GM23248 (cell line): ENCODE data around the gene C1QC. TPM values are rescaled to one million over a fixed set of nuclear protein-coding genes. Genes with fewer than 3 reads are reported as not detected.

Experiments used
- DNase-seq: peaks from one replicate; pipeline ENCODE4 v3.0.0-alpha.2; 2015
- H2AFZ ChIP-seq: fragments of 200-600 bp; sonication (generic); 2 replicates; pipeline ENCODE4 v1.6.1; 2016; ENCODE audit warnings: antibody characterized with exemption
- H3F3A ChIP-seq: fragments of 200-600 bp; sonication (generic); 2 replicates; pipeline ENCODE4 v1.6.1; 2016; ENCODE audit warnings: mild to moderate bottlenecking, antibody characterized with exemption, mixed run types; ENCODE audit not compliant: insufficient read depth
- H3K27ac ChIP-seq: fragments of 200-600 bp; sonication (generic); 2 replicates; pipeline ENCODE4 v1.5.1; 2016; ENCODE audit warnings: mild to moderate bottlenecking
- H3K27me3 ChIP-seq: fragments of 200-600 bp; sonication (generic); replicated peaks from 2 replicates; pipeline ENCODE4 v1.6.1; 2016; ENCODE audit warnings: mild to moderate bottlenecking; ENCODE audit not compliant: insufficient read depth
- H3K36me3 ChIP-seq: fragments of 200-600 bp; sonication (generic); 2 replicates; pipeline ENCODE4 v1.6.1; 2016; ENCODE audit warnings: low read depth, mild to moderate bottlenecking
- H3K4me1 ChIP-seq: fragments of 200-600 bp; sonication (generic); 2 replicates; pipeline ENCODE4 v1.6.1; 2016; ENCODE audit warnings: mild to moderate bottlenecking; ENCODE audit not compliant: insufficient read depth
- H3K4me2 ChIP-seq: fragments of 200-600 bp; sonication (generic); one replicate; pipeline ENCODE4 v1.6.1; 2016; ENCODE audit warnings: mild to moderate bottlenecking; ENCODE audit not compliant: unreplicated experiment
- H3K4me3 ChIP-seq: fragments of 200-600 bp; sonication (generic); 2 replicates; pipeline ENCODE4 v1.5.1; 2016; ENCODE audit warnings: mild to moderate bottlenecking
- H3K79me2 ChIP-seq: fragments of 200-600 bp; sonication (generic); 2 replicates; pipeline ENCODE4 v1.6.1; 2016; ENCODE audit warnings: mild to moderate bottlenecking; ENCODE audit not compliant: insufficient read depth
- H3K9ac ChIP-seq: fragments of 200-600 bp; sonication (generic); 2 replicates; pipeline ENCODE4 v1.6.1; 2016; ENCODE audit warnings: mild to moderate bottlenecking
- H3K9me2 ChIP-seq: fragments of 200-600 bp; sonication (generic); 2 replicates; pipeline ENCODE4 v1.6.1; 2016; ENCODE audit warnings: mixed run types, mild to moderate bottlenecking, moderate library complexity; ENCODE audit not compliant: insufficient read depth
- H3K9me3 ChIP-seq: fragments of 200-600 bp; sonication (generic); one replicate; pipeline ENCODE4 v1.6.1; 2017; ENCODE audit warnings: low read depth
- H4K20me1 ChIP-seq: fragments of 200-600 bp; sonication (generic); 2 replicates; pipeline ENCODE4 v1.6.0; 2016; ENCODE audit not compliant: insufficient read depth
- EZH2 ChIP-seq: fragments of 200-600 bp; sonication (generic); IDR thresholded peaks from 2 replicates; pipeline ENCODE4 v1.6.1; 2018; ENCODE audit warnings: antibody characterized with exemption, mild to moderate bottlenecking; ENCODE audit not compliant: insufficient read depth, poor library complexity, severe bottlenecking
- EZH2phosphoT487 ChIP-seq: fragments of 200-600 bp; sonication (generic); IDR thresholded peaks from 2 replicates; pipeline ENCODE4 v1.6.1; 2018; ENCODE audit warnings: antibody characterized with exemption, moderate library complexity, mild to moderate bottlenecking, low read depth; ENCODE audit not compliant: insufficient read depth
- WGBS, 2 experiments: methylation state at CpG; one replicate each; pipeline ENCODE4 v1.1.6; 2015 to 2017; ENCODE audit warnings: low lambda C conversion rate in 2 of 2, low coverage in 1 of 2; ENCODE audit errors: missing lambda C conversion rate in 2 of 2; 5-methylcytosine and 5-hydroxymethylcytosine counted together
- in situ Hi-C: fragments of 300-500 bp; cut with MboI; formaldehyde crosslinking; loops from 2 replicates; pipeline ENCODE4 v1.15.0; 2020
- polyA plus RNA-seq: library from polyadenylated mRNA; unstranded; fragments of >200 nt; fragmentation: Nextera tagmentation; extraction: Ambion mirVana; gene quantifications from 2 replicates; pipeline ENCODE4 v1.2.1, GENCODE V29; 2016
- total RNA-seq: library from RNA; depleted of rRNA; stranded (reverse); fragments of >200 nt; shearing (Covaris generic); gene quantifications from 2 replicates; pipeline ENCODE4 v1.2.3, GENCODE V29; 2014

Gene C1QC
- total and polyA plus RNA-seq, 2 experiments from 2014 or later: not detected

- WGBS, 2 experiments: 81 to 90% methylated on average over 32 to 37 of the region's 37 CpGs
- peaks cover 16% of the 10 kb centered on the region for H3K27me3 ChIP-seq
- no peak overlapping the region for H3K9ac ChIP-seq
- no peaks in the 10 kb centered on the region for H4K20me1 ChIP-seq
- no peaks in the 10 kb centered on the region for H3K79me2 ChIP-seq
- in situ Hi-C loops: no loop called here
- no peaks in the 10 kb centered on the region for H3K36me3 ChIP-seq
- no peak overlapping the region for H3K27ac ChIP-seq
- H3K9me2 ChIP-seq: no peaks in the 10 kb centered on the region
- H2AFZ ChIP-seq: no peak overlapping the region
- H3K9me3 ChIP-seq: no peaks in the 10 kb centered on the region
- peaks cover 4% of the 10 kb centered on the region; the same call in 1 of the 2 replicates for H3F3A ChIP-seq
- TF ChIP-seq EZH2phosphoT487 (no peak), EZH2 (no peak)
- DNase-seq: no peak
- H3K4me1 ChIP-seq: no peaks in the 10 kb centered on the region
- H3K4me3 ChIP-seq: no peak overlapping the region
- no peak overlapping the region for H3K4me2 ChIP-seq
Observed at GRCh38 chr1:22676916-22677583, 33.6 kb downstream of the C1QC start.

GRCh38 chr1:22677931-22678896 lies 34.8 kb downstream of the C1QC start:
- Histone ChIP-seq H3K9me3 (no peaks in the 10 kb centered on the region), H3K4me2 (no peak overlapping the region), H3K4me1 (no peaks in the 10 kb centered on the region), H3K79me2 (no peaks in the 10 kb centered on the region), H3K9ac (no peak overlapping the region), H3F3A (peaks cover 4% of the 10 kb centered on the region; the same call in 1 of the 2 replicates), H3K27ac (no peak overlapping the region), H3K27me3 (peaks cover 6% of the 10 kb centered on the region; the same call in 1 of the 2 replicates), H2AFZ (no peak overlapping the region), H3K4me3 (no peak overlapping the region), H3K9me2 (no peaks in the 10 kb centered on the region), H4K20me1 (no peaks in the 10 kb centered on the region), H3K36me3 (no peaks in the 10 kb centered on the region)
- WGBS, 2 experiments: 78 to 81% methylated on average over 7 to 13 of the region's 13 CpGs
- TF ChIP-seq EZH2: no peak
- TF ChIP-seq EZH2phosphoT487: no peak
- no peak for DNase-seq
- in situ Hi-C loops: no loop called here

GRCh38 chr1:22680726-22681125 lies 37.3 kb downstream of the C1QC start:
- Histone ChIP-seq H3K9me2 (no peaks in the 10 kb centered on the region), H3K9ac (no peak overlapping the region), H3F3A (peaks cover 4% of the 10 kb centered on the region; the same call in 1 of the 2 replicates), H3K4me3 (no peak overlapping the region), H4K20me1 (no peaks in the 10 kb centered on the region), H2AFZ (no peak overlapping the region), H3K27ac (no peak overlapping the region), H3K27me3 (no peaks in the 10 kb centered on the region; the same call in 1 of the 2 replicates), H3K79me2 (no peaks in the 10 kb centered on the region), H3K4me1 (peaks cover 6% of the 10 kb centered on the region), H3K4me2 (no peak overlapping the region), H3K36me3 (no peaks in the 10 kb centered on the region), H3K9me3 (no peaks in the 10 kb centered on the region)
- WGBS, 2 experiments: 60 to 67% methylated on average over 9 of the region's 9 CpGs
- in situ Hi-C loops: no loop called here
- DNase-seq: no peak
- TF ChIP-seq EZH2 (no peak), EZH2phosphoT487 (no peak)

- H3K4me1 ChIP-seq: peaks cover 10% of the 10 kb centered on the region
- H2AFZ ChIP-seq: no peak overlapping the region
- no peak for DNase-seq
- 29 to 32% methylated on average over 15 of the region's 15 CpGs for WGBS, 2 experiments
- H3K9ac ChIP-seq: no peak overlapping the region
- no peaks in the 10 kb centered on the region for H3K79me2 ChIP-seq
- TF ChIP-seq EZH2 (no peak), EZH2phosphoT487 (no peak)
- no peak overlapping the region for H3K4me3 ChIP-seq
- no peaks in the 10 kb centered on the region for H4K20me1 ChIP-seq
- no peaks in the 10 kb centered on the region; the same call in 1 of the 2 replicates for H3K27me3 ChIP-seq
- peaks cover 4% of the 10 kb centered on the region; the same call in 1 of the 2 replicates for H3F3A ChIP-seq
- no peaks in the 10 kb centered on the region for H3K9me3 ChIP-seq
- no peaks in the 10 kb centered on the region for H3K9me2 ChIP-seq
- H3K36me3 ChIP-seq: no peaks in the 10 kb centered on the region
- in situ Hi-C loops: no loop called here
- no peak overlapping the region for H3K27ac ChIP-seq
- H3K4me2 ChIP-seq: no peak overlapping the region
Observed at GRCh38 chr1:22681556-22682276, 38.3 kb downstream of the C1QC start.
